22Rv1 (cell line): Measurements from ENCODE around the gene EIF4G3.

Source experiments
- H3K27ac ChIP-seq: fragments of 450-650 bp; 2 replicates; pipeline ENCODE4 v1.5.1; 2017
- ZFX ChIP-seq: fragments of 450-650 bp; IDR thresholded peaks from 2 replicates; pipeline ENCODE4 v1.6.1; 2017; ENCODE audit warnings: antibody characterized with exemption, borderline replicate concordance
- TF ChIP-seq, protein P1 (sequence below): fragments of 450-650 bp; IDR thresholded peaks from 2 replicates; pipeline ENCODE4 v1.5.1; 2017; ENCODE audit warnings: mild to moderate bottlenecking

EIF4G3 gene

GRCh38 chr1:20829946-20830345 lies 346.8 kb downstream of the EIF4G3 start:
- H3K27ac ChIP-seq = no peak overlapping the region
- TF ChIP-seq, protein P1, sequence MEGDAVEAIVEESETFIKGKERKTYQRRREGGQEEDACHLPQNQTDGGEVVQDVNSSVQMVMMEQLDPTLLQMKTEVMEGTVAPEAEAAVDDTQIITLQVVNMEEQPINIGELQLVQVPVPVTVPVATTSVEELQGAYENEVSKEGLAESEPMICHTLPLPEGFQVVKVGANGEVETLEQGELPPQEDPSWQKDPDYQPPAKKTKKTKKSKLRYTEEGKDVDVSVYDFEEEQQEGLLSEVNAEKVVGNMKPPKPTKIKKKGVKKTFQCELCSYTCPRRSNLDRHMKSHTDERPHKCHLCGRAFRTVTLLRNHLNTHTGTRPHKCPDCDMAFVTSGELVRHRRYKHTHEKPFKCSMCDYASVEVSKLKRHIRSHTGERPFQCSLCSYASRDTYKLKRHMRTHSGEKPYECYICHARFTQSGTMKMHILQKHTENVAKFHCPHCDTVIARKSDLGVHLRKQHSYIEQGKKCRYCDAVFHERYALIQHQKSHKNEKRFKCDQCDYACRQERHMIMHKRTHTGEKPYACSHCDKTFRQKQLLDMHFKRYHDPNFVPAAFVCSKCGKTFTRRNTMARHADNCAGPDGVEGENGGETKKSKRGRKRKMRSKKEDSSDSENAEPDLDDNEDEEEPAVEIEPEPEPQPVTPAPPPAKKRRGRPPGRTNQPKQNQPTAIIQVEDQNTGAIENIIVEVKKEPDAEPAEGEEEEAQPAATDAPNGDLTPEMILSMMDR = no peak
- TF ChIP-seq ZFX = no peak

DNA sequence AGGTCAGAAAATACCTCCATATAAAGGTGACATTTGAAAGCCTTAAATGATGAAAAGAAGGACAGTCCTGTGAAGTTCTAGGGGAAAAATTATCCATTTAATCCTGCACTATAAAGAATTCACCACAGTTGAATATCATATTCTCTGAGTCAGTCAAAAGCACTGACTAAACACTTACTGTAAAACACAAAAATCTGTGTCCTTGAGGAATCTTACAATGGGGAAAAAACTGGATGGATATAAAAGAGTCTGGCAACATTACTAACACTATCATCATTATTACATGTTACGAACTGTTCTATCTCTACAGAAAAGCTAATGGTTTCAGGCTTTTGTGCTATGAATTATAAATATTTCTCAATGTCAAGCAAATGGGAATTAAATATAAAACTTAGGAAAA lies 347.2 kb downstream of the EIF4G3 start:
- TF ChIP-seq, protein P1 = no peak
- no peak for TF ChIP-seq ZFX

DNA sequence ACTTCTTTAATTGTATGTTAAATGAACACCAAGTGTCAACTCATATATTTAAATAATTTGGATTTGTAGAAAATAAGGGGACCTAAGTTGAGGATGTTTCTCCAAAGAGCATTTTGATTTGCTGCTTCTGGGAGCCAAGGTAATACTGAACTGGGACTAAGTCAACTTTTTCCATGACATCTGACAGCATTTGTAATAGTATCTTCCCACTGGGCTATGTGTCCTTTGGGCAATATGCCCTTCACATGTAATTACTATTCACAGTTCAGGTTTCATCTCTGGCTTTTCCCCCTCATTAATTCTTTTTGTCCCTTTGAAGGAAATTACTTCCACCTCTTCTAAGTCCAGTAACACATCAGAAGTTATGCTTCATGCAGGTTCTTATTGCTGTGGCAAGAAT lies 352.9 kb downstream of the EIF4G3 start:
- TF ChIP-seq, protein P1 = no peak
- no peak for TF ChIP-seq ZFX
- H3K27ac ChIP-seq = no peak overlapping the region

More for the DNA sequence above, 347.2 kb downstream of the EIF4G3 start:
- H3K27ac ChIP-seq = no peak overlapping the region

GRCh38 chr1:20821466-20821865 lies 355.2 kb downstream of the EIF4G3 start:
- TF ChIP-seq ZFX = no peak
- TF ChIP-seq, protein P1 = no peak
- H3K27ac ChIP-seq = no peak overlapping the region

DNA sequence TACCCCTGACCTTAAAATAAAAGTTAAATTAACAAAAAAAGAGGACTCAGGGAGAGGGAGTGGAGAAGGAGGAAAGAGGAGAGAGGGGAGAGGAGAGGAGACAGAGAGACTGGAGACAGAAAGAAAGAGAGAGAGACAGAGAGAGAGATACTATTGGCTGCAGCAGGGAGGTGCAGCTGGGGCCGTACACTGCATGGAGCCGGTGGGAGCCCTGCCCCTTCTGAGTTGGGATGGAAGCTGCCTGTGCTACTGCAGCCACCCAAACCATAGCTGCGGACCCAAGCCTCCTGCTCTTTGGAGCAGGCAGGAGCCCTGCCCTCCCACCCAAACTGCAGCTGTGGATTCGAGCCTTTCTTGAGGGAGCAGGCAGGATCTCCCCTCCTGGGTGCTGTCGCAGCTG lies 356.9 kb downstream of the EIF4G3 start:
- no peak overlapping the region for H3K27ac ChIP-seq
- TF ChIP-seq ZFX = no peak
- TF ChIP-seq, protein P1 = no peak

GRCh38 chr1:20814534-20814871 lies 362.2 kb downstream of the EIF4G3 start:
- TF ChIP-seq ZFX = no peak
- TF ChIP-seq, protein P1 = no peak
- no peak overlapping the region for H3K27ac ChIP-seq

GRCh38 chr1:20811916-20812315 lies 364.8 kb downstream of the EIF4G3 start:
- H3K27ac ChIP-seq = no peak overlapping the region
- TF ChIP-seq, protein P1 = no peak
- TF ChIP-seq ZFX = no peak
